Activated CD4-positive, alpha-beta T cell treated with anti-CD3 and anti-CD28 coated beads, Interleukin-2, amount 10 ng/mL, durations not matched to agents 7 days and 5 days (primary cell): ENCODE measurements around the gene S100A6. TPM values are rescaled to one million over a fixed set of nuclear protein-coding genes. Genes with fewer than 3 reads are reported as not detected.

Experiments used
- total RNA-seq, 2 experiments: library from RNA; stranded (reverse); gene quantifications; one replicate each; pipeline ENCODE4 v1.2.3, GENCODE V29; 2021

Gene S100A6
- total RNA-seq, 2 experiments from 2014 or later = 444 to 557 TPM

Other genes with a start within 250 kb of the S100A6 start
- gene PGLYRP3, start 223.0 kb downstream of the S100A6 start, total RNA-seq = not detected
- not detected for gene PGLYRP4, start 187.2 kb downstream of the S100A6 start, total RNA-seq
- under 1 TPM in 1 of 2 experiments, not detected in 1; 0.77 TPM for gene S100A9, start 178.1 kb downstream of the S100A6 start, total RNA-seq
- not detected for gene S100A12, start 160.4 kb downstream of the S100A6 start, total RNA-seq
- gene S100A8, start 144.9 kb downstream of the S100A6 start, total RNA-seq = not detected
- gene S100A7A, start 119.5 kb downstream of the S100A6 start, total RNA-seq = not detected
- gene S100A7, start 75.3 kb downstream of the S100A6 start, total RNA-seq = not detected
- 1 to 10 TPM; 3.0 to 3.8 TPM for gene S100A5, start 4.9 kb upstream of the S100A6 start, total RNA-seq
- 100 to 1,000 TPM; 678 to 905 TPM for gene S100A4, start 9.8 kb upstream of the S100A6 start, total RNA-seq
- gene S100A3, start 13.3 kb upstream of the S100A6 start, total RNA-seq = not detected
- 1 to 10 TPM in 1 of 2 experiments, under 1 TPM in 1; 0.50 to 1.8 TPM for gene S100A2, start 29.9 kb upstream of the S100A6 start, total RNA-seq
- gene S100A16, start 77.1 kb upstream of the S100A6 start, total RNA-seq = not detected
- not detected for gene S100A14, start 80.3 kb upstream of the S100A6 start, total RNA-seq
- 1 to 10 TPM; 3.9 to 4.2 TPM for gene S100A13, start 91.5 kb upstream of the S100A6 start, total RNA-seq
- gene S100A1, start 92.4 kb upstream of the S100A6 start, total RNA-seq = not detected
- gene CHTOP, start 98.1 kb upstream of the S100A6 start, total RNA-seq = 10 to 100 TPM; 96.1 to 98.3 TPM
- 10 to 100 TPM; 36.1 to 39.6 TPM for gene SNAPIN, start 122.7 kb upstream of the S100A6 start, total RNA-seq
- 100 to 1,000 TPM; 192 to 223 TPM for gene ILF2, start 135.0 kb upstream of the S100A6 start, total RNA-seq
- gene NPR1, start 142.7 kb upstream of the S100A6 start, total RNA-seq = not detected
- gene INTS3, start 192.1 kb upstream of the S100A6 start, total RNA-seq = 10 to 100 TPM; 62.9 to 64.8 TPM
- 10 to 100 TPM; 22.2 to 22.9 TPM for gene SLC27A3, start 239.4 kb upstream of the S100A6 start, total RNA-seq